GM19099 (cell line): ENCODE measurements around the gene MORN4.

Experiments
- POLR2A ChIP-seq: IDR thresholded peaks from 3 replicates; pipeline ENCODE4 v1.6.1; 2011; ENCODE audit warnings: low read depth; ENCODE audit not compliant: insufficient read length; ENCODE audit errors: extremely low read depth

Gene MORN4

GRCh38 chr10:97587183-97587582, 46.1 kb downstream of the MORN4 start:
- TF ChIP-seq POLR2A: no peak

GRCh38 chr10:97585439-97585811, 47.9 kb downstream of the MORN4 start:
- no peak for TF ChIP-seq POLR2A

GRCh38 chr10:97584798-97585438, 48.4 kb downstream of the MORN4 start:
- TF ChIP-seq POLR2A: no peak

GRCh38 chr10:97584060-97584797, 49.1 kb downstream of the MORN4 start, which contains the start of gene HOGA1:
HOGA1 (plus strand) TSS chr10:97584389; CDS start chr10:97584704, 315 bp downstream.
- no peak for TF ChIP-seq POLR2A

GRCh38 chr10:97583476-97583875, 49.8 kb downstream of the MORN4 start:
- TF ChIP-seq POLR2A: no peak

GRCh38 chr10:97582169-97582568, 51.1 kb downstream of the MORN4 start:
- TF ChIP-seq POLR2A: no peak

- no peak for TF ChIP-seq POLR2A
These were observed 52.6 kb downstream of the MORN4 start for GRCh38 chr10:97580421-97581367.

- TF ChIP-seq POLR2A: no peak
These were observed 55.0 kb downstream of the MORN4 start for GRCh38 chr10:97578171-97578844.

- TF ChIP-seq POLR2A: no peak
These were observed 55.6 kb downstream of the MORN4 start for GRCh38 chr10:97577701-97578100.

- no peak for TF ChIP-seq POLR2A
These were observed 58.1 kb downstream of the MORN4 start for GRCh38 chr10:97575127-97575668.

GRCh38 chr10:97574374-97575126, 58.8 kb downstream of the MORN4 start:
- no peak for TF ChIP-seq POLR2A

- TF ChIP-seq POLR2A: no peak
These were observed 59.6 kb downstream of the MORN4 start for GRCh38 chr10:97573672-97574071.

GRCh38 chr10:97573021-97573420, 60.3 kb downstream of the MORN4 start:
- TF ChIP-seq POLR2A: no peak

- no peak for TF ChIP-seq POLR2A
These were observed 60.9 kb downstream of the MORN4 start, which contains the start of gene ANKRD2 for GRCh38 chr10:97572214-97572989. ANKRD2 (plus strand) TSS chr10:97572779; CDS start chr10:97572789, 10 bp downstream.

GRCh38 chr10:97571622-97572021, 61.7 kb downstream of the MORN4 start:
- TF ChIP-seq POLR2A: no peak
